ENCODE data around the gene KIFC3. TPM values are rescaled to one million over a fixed set of nuclear protein-coding genes. Genes with fewer than 3 reads are reported as not detected.

Gene KIFC3
- total and polyA plus RNA-seq, 9 donors = 4.6 to 54.0 (median 23.8) TPM

DNA sequence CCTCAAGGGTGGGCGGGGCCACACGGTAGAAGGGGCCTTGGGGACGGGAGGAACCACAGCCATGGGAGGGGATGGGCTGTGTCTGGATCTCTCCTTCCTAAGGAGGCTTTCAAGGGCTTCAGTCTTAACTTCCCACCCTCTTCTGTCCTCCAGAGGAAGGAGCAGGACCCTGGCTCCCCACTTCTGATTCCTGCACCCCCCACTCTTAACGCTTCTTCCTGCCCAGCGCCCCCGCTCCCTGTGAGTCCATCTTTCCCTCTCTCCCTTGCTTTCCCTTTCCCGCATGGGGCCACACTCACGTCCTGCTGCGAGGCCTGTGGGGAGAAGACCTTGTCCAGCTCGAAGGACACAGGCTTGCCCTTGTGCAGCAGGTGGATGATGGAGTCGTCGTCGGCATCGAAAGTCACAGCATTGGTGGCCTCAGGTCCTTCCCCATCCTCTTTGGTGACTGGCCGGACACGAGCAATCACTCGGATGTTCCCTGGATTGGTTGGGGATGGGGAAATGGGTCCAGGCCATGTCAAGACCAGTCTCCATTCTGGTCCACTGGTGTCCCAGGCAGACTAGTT is 37.0 kb downstream of the KIFC3 start:
- Histone ChIP-seq H3K4me1 (ENCODE audit: insufficient read depth) (no peaks in the 10 kb centered on the region), H3K36me3 (no peaks in the 10 kb centered on the region), H3K27me3 (no peaks in the 10 kb centered on the region), H3K9me3 (no peaks in the 10 kb centered on the region), H3K4me3 (no peak overlapping the region), H3K27ac (no peak overlapping the region)
- TF ChIP-seq, protein P1, sequence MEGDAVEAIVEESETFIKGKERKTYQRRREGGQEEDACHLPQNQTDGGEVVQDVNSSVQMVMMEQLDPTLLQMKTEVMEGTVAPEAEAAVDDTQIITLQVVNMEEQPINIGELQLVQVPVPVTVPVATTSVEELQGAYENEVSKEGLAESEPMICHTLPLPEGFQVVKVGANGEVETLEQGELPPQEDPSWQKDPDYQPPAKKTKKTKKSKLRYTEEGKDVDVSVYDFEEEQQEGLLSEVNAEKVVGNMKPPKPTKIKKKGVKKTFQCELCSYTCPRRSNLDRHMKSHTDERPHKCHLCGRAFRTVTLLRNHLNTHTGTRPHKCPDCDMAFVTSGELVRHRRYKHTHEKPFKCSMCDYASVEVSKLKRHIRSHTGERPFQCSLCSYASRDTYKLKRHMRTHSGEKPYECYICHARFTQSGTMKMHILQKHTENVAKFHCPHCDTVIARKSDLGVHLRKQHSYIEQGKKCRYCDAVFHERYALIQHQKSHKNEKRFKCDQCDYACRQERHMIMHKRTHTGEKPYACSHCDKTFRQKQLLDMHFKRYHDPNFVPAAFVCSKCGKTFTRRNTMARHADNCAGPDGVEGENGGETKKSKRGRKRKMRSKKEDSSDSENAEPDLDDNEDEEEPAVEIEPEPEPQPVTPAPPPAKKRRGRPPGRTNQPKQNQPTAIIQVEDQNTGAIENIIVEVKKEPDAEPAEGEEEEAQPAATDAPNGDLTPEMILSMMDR (IDR thresholded peaks at IDR 0.05) = no peak
- TF ChIP-seq POLR2A (IDR thresholded peaks at IDR 0.05) = no peak
- TF ChIP-seq EP300 (IDR thresholded peaks at IDR 0.05) = no peak
- 92 to 94% (median 92%) methylated on average over 17 of the region's 17 CpGs for WGBS, 3 donors
- no peak for DNase-seq
- intact Hi-C loops (cut with DNase I) = no loop called here

DNA sequence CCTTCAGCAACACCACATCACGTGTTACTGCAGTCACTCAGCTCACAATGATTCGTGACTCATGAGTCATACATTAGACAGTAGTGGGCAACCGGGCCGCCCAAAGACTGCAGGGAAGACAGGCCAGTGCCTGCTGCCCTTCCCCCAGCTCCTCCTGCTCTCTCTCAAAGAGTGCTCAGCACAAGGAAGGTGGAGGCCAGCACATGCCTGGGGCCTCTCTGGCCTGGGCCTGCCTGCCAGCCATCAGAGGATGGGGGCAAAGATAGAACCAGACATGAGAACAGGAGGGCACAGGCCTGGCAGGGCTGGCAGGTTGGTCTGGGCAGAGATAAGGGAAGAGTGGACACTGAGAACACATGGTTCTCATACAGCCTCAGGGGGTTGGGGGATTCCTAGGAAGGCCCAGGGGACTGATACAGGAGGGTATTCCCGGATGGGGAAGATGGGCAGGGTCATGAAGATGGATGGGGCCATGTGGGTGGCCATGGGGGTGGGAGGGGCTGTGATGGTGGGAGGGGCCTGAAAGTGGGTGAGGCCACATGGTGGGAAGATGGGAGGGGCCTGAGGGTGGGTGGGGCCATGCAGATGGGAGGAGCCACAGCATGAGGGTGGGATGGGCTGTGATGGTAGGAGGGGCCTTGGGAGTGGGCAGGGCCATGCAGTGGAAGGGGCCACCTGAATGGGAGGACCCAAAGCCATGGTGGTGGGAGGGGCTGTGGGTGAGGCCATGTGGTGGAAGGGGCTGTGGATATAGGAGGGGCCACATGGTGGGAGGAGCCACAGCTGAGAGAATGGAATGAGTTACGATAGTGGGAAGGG is 37.7 kb downstream of the KIFC3 start:
- Histone ChIP-seq H3K27me3 (no peaks in the 10 kb centered on the region), H3K27ac (no peak overlapping the region), H3K4me3 (no peak overlapping the region), H3K4me1 (ENCODE audit: insufficient read depth) (no peaks in the 10 kb centered on the region), H3K36me3 (no peaks in the 10 kb centered on the region), H3K9me3 (no peaks in the 10 kb centered on the region)
- DNase-seq = no peak
- 63 to 66% (median 65%) methylated on average over 6 of the region's 6 CpGs for WGBS, 3 donors
- TF ChIP-seq, protein P1 (IDR thresholded peaks at IDR 0.05) = no peak
- intact Hi-C loops (cut with DNase I) = no loop called here

DNA sequence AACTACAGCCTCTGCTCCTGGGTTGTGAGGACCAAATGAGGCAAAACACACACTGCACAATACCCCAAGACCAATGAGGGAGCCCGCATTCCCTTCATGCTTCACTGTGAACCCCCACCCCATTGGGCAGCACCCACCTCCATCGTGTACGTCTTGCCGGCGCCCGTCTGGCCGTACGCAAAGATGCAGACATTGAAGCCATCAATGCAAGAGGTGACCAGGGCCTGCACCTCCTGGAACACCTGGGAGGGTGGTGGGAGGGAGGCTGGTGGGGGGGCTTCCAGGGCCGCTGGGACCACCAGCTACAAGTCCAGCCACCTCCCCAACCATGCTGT is 38.3 kb downstream of the KIFC3 start:
- no peak for DNase-seq
- 92 to 93% (median 92%) methylated on average over 9 of the region's 9 CpGs for WGBS, 3 donors
- no peaks in the 10 kb centered on the region for H3K4me1 ChIP-seq (ENCODE audit: insufficient read depth)
- intact Hi-C loops (cut with DNase I) = no loop called here
- H3K27ac ChIP-seq = no peak overlapping the region
- H3K4me3 ChIP-seq = no peak overlapping the region
- no peaks in the 10 kb centered on the region for H3K9me3 ChIP-seq
- H3K27me3 ChIP-seq = no peaks in the 10 kb centered on the region
- TF ChIP-seq POLR2A (IDR thresholded peaks at IDR 0.05) (no peak), EP300 (IDR thresholded peaks at IDR 0.05) (no peak)
- TF ChIP-seq, protein P1 (IDR thresholded peaks at IDR 0.05) = no peak
- H3K36me3 ChIP-seq = no peaks in the 10 kb centered on the region

DNA sequence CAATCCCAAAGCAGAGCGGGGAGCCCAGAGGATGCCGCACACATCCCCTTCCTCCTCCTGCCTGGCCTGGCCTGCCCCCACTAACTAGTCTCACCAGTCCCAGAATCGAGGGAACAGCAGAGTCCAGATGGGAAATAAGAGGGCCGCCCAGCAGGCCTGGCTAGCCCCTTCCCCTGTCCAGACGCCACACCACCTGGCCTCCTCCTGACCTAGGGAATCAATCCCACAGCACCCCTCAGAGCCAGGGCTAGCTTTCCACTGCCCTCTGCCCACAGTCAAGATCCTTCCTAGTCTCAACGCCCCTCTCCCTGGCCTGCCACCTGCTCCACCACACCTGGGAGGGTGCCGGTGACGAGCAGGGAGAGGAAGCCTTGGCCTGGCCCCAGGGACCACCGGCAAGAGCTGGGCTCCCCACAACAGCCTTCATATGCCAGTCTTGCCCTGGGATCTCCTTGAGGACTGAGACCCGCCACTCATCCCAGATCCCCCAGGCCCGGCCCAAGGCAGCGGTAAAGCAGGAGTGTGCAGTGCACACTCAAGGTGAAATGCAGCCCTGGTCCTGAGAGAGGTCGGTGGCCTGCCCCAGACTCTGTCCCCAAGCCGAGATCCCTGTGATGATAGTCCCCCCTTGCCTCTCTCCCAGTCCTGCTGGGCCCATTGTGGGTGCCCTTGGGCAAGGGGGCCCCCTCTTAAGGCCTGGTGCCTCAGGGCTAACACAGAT is 38.8 kb downstream of the KIFC3 start:
- Histone ChIP-seq H3K27ac (no peak overlapping the region), H3K9me3 (no peaks in the 10 kb centered on the region), H3K27me3 (no peaks in the 10 kb centered on the region), H3K4me3 (no peak overlapping the region), H3K36me3 (no peaks in the 10 kb centered on the region), H3K4me1 (ENCODE audit: insufficient read depth) (no peaks in the 10 kb centered on the region)
- DNase-seq = no peak
- 86 to 91% (median 87%) methylated on average over 14 of the region's 14 CpGs for WGBS, 3 donors
- TF ChIP-seq, protein P1 (IDR thresholded peaks at IDR 0.05) = no peak
- no peak for TF ChIP-seq EP300 (IDR thresholded peaks at IDR 0.05)
- no peak for TF ChIP-seq POLR2A (IDR thresholded peaks at IDR 0.05)
- intact Hi-C loops (cut with DNase I) = no loop called here
